Suprapubic skin (tissue), 4 donors: ENCODE data around the gene PRR20G. TPM values are rescaled to one million over a fixed set of nuclear protein-coding genes. Genes with fewer than 3 reads are reported as not detected.

Experiments used
- DNase-seq, 2 donors: peaks; one replicate each; pipeline ENCODE4 v3.0.0-alpha.2; 2019; ENCODE audit warnings: low spot score in 2 of 2
- H3K27ac ChIP-seq: fragments of 200-600 bp; sonication (generic); one replicate; pipeline ENCODE4 v1.5.1; 2019
- H3K27me3 ChIP-seq: fragments of 200-600 bp; sonication (generic); one replicate; pipeline ENCODE4 v1.5.1; 2019
- H3K36me3 ChIP-seq: fragments of 200-600 bp; sonication (generic); one replicate; pipeline ENCODE4 v1.5.1; 2019
- H3K4me1 ChIP-seq: fragments of 200-600 bp; sonication (generic); one replicate; pipeline ENCODE4 v1.5.1; 2019
- H3K4me3 ChIP-seq: fragments of 200-600 bp; sonication (generic); one replicate; pipeline ENCODE4 v1.5.1; 2019; ENCODE audit warnings: mild to moderate bottlenecking
- H3K9me3 ChIP-seq: fragments of 200-600 bp; sonication (generic); one replicate; pipeline ENCODE4 v1.5.1; 2019
- EP300 ChIP-seq: sonication (generic); formaldehyde crosslinking; IDR thresholded peaks from one replicate; pipeline ENCODE4 v1.6.1; 2017; ENCODE audit warnings: antibody characterized with exemption
- POLR2A ChIP-seq, 2 donors: fragments of 450-650 bp; IDR thresholded peaks; one replicate each; pipeline ENCODE4 v1.6.1; 2017; ENCODE audit warnings: antibody characterized with exemption in 2 of 2, mild to moderate bottlenecking in 2 of 2, moderate library complexity in 2 of 2
- POLR2AphosphoS5 ChIP-seq, 3 donors: sonication (generic); formaldehyde crosslinking; IDR thresholded peaks; one replicate each; pipeline ENCODE4 v1.6.1; 2017; ENCODE audit warnings: antibody characterized with exemption in 3 of 3
- WGBS: methylation state at CpG from one replicate; pipeline ENCODE4 v1.1.5; 2018; 5-methylcytosine and 5-hydroxymethylcytosine counted together
- total RNA-seq, 4 donors: library from RNA; depleted of rRNA; stranded (reverse); fragments of >200 nt; gene quantifications; one replicate each; pipeline ENCODE4 v1.1.0, GENCODE V29; 2016
- TF ChIP-seq, protein P1 (sequence below), 2 donors: fragments of 200-600 bp in 1 of 2; fragments of 450-650 bp in 1 of 2; sonication (generic) in 1 of 2; IDR thresholded peaks; one replicate each; pipeline ENCODE4 v1.5.1; 2016 to 2019; ENCODE audit warnings: antibody characterized with exemption in 2 of 2, mild to moderate bottlenecking in 1 of 2, moderate library complexity in 1 of 2

The PRR20G gene
- total RNA-seq, 4 donors from 2014 or later = not detected

DNA sequence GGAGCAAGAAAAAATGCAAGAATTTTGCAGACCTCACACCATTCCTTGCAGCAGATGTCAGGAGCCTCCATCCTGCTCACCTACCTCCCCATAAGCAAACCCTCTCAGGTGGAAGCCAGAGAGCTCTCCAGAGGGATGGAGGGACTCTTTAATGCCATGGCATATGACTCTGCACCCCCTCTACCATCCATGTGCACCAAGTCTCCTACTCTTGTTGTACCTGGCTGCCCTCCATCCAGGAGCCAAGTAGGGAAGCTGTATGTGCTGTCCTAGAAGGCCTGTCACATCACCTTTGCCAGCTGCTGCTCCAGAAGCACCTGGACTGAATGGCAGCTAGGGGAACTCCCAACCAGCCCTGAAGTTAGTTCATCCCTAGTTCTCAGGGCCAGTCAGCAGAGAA is 38.5 kb upstream of the PRR20G start:
- no peak overlapping the region for H3K27ac ChIP-seq
- DNase-seq = no peak
- no peak for TF ChIP-seq POLR2AphosphoS5 (IDR thresholded peaks at IDR 0.05)
- no peak for TF ChIP-seq POLR2A (IDR thresholded peaks at IDR 0.05)
- TF ChIP-seq EP300 = no peak
- TF ChIP-seq, protein P1, sequence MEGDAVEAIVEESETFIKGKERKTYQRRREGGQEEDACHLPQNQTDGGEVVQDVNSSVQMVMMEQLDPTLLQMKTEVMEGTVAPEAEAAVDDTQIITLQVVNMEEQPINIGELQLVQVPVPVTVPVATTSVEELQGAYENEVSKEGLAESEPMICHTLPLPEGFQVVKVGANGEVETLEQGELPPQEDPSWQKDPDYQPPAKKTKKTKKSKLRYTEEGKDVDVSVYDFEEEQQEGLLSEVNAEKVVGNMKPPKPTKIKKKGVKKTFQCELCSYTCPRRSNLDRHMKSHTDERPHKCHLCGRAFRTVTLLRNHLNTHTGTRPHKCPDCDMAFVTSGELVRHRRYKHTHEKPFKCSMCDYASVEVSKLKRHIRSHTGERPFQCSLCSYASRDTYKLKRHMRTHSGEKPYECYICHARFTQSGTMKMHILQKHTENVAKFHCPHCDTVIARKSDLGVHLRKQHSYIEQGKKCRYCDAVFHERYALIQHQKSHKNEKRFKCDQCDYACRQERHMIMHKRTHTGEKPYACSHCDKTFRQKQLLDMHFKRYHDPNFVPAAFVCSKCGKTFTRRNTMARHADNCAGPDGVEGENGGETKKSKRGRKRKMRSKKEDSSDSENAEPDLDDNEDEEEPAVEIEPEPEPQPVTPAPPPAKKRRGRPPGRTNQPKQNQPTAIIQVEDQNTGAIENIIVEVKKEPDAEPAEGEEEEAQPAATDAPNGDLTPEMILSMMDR (IDR thresholded peaks at IDR 0.05) = no peak
- no peaks in the 10 kb centered on the region for H3K36me3 ChIP-seq
- peaks cover 10% of the 10 kb centered on the region for H3K27me3 ChIP-seq
- H3K4me1 ChIP-seq = peaks cover 4% of the 10 kb centered on the region
- no peak overlapping the region for H3K4me3 ChIP-seq
- peaks cover 11% of the 10 kb centered on the region for H3K9me3 ChIP-seq

DNA sequence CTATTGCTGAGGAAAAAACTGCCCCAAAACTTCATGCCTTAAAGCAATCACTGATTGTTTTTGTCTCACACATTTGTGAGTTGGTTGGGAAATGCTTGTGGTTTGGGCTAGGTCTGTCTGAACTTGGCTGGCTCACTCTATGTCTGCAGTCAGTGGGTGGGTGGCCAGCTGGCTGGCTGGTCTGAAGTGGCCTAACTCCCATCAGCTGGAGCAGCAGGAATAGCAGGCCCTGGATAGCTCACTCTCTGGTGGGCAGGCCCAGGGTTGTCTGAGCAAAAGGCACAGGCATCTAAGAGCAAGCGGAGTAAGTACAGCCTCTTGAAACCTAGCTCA is 37.7 kb upstream of the PRR20G start:
- Histone ChIP-seq H3K27me3 (peaks cover 10% of the 10 kb centered on the region), H3K9me3 (peaks cover 5% of the 10 kb centered on the region), H3K4me1 (peaks cover 4% of the 10 kb centered on the region), H3K4me3 (no peak overlapping the region), H3K27ac (no peak overlapping the region), H3K36me3 (no peaks in the 10 kb centered on the region)
- no peak for DNase-seq
- TF ChIP-seq POLR2AphosphoS5 (IDR thresholded peaks at IDR 0.05) = no peak
- TF ChIP-seq, protein P1 (IDR thresholded peaks at IDR 0.05) = no peak
- no peak for TF ChIP-seq EP300
- no peak for TF ChIP-seq POLR2A (IDR thresholded peaks at IDR 0.05)
- WGBS = 78% methylated on average over 1 of the region's 1 CpG

DNA sequence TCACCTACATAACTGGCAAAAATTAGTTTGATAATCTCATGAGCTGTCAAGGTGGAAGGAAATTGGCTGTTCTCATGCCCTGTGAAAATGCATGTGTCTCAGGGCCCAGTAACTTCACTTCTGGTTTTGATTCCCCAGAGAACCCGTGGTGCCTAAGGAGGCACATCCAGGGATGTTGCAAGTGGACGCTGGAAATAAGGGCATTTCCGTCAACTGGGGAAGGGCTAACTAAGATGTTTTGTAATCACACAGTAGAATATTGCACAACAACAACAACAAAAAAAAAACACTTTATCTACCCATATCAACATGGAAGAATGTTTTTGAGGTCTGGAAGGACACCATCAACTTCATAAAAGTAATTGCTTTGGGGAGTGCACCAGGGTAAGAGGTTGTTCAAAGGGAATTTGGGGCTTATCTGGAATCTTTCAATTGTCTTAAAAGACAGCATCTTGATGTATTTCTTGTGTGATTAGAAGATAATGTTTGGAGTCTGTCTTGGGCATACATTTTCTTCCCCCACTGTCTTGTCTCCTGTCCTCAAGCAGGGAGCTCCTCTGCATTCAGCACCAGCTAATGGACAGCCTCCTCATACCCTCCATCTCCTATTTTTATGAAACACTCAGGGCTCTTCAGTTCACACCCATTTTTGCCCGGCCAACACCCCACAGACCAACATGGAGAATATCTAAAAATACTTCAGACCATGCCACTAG is 37.2 kb upstream of the PRR20G start:
- Histone ChIP-seq H3K4me3 (no peak overlapping the region), H3K4me1 (peaks cover 4% of the 10 kb centered on the region), H3K27me3 (peaks cover 10% of the 10 kb centered on the region), H3K9me3 (peaks cover 4% of the 10 kb centered on the region), H3K36me3 (no peaks in the 10 kb centered on the region), H3K27ac (no peak overlapping the region)
- no peak for DNase-seq
- 66% methylated on average over 4 of the region's 4 CpGs for WGBS
- no peak for TF ChIP-seq EP300
- no peak for TF ChIP-seq POLR2A (IDR thresholded peaks at IDR 0.05)
- peak in 1 of 3 donors; percentile 69 for TF ChIP-seq POLR2AphosphoS5 (IDR thresholded peaks at IDR 0.05)

DNA sequence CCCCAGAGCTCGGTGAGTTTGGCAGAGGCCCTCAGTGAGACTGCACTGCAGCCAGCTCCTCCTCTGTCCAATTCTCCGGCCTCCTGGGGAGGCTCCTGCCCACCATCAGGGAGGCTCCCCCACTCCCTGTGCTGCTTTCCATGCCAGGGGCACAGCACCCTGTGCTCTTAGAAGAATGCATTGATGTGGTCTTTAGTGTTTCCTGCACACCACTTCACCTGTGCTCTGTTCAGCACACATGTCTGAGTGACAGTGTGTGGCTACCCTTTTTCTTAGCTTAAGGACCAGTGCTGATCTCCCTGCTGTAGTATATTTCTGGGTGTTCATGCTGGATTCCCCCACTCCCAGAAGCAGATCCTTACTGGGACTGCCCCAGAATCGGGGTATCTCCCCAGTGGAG is 36.2 kb upstream of the PRR20G start:
- H3K4me3 ChIP-seq = no peak overlapping the region
- TF ChIP-seq EP300 (no peak), POLR2AphosphoS5 (IDR thresholded peaks at IDR 0.05) (no peak), POLR2A (IDR thresholded peaks at IDR 0.05) (no peak)
- TF ChIP-seq, protein P1 (IDR thresholded peaks at IDR 0.05) = no peak
- peaks cover 4% of the 10 kb centered on the region for H3K4me1 ChIP-seq
- peaks cover 10% of the 10 kb centered on the region for H3K27me3 ChIP-seq
- DNase-seq = no peak
- 83% methylated on average over 2 of the region's 3 CpGs for WGBS
- H3K27ac ChIP-seq = no peak overlapping the region
- H3K36me3 ChIP-seq = no peaks in the 10 kb centered on the region
- H3K9me3 ChIP-seq = no peaks in the 10 kb centered on the region

DNA sequence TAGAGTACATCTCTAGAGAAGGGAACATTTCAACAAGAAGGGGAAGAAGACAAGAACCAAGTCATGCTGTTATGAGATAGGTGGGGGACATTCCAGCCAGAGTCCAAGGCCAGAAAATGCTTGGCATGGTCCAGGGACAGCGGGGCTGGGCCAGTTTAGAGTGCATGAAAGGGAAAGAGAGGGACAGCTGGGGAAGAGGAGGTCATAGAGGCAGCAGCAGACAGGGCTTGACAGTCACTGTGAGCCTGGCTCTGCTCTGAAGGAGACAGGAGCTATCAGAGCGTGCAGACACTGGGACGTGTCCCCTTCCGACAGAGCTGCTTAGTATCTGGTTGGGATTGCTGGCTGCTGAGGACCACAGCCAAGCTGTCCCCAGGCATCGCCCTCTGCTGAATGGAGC is 35.7 kb upstream of the PRR20G start:
- no peaks in the 10 kb centered on the region for H3K36me3 ChIP-seq
- no peak for TF ChIP-seq POLR2AphosphoS5 (IDR thresholded peaks at IDR 0.05)
- TF ChIP-seq, protein P1 (IDR thresholded peaks at IDR 0.05) = no peak
- no peak for TF ChIP-seq POLR2A (IDR thresholded peaks at IDR 0.05)
- TF ChIP-seq EP300 = no peak
- no peak for DNase-seq
- 87% methylated on average over 4 of the region's 5 CpGs for WGBS
- H3K27me3 ChIP-seq = peaks cover 10% of the 10 kb centered on the region
- H3K4me3 ChIP-seq = no peak overlapping the region
- peaks cover 4% of the 10 kb centered on the region for H3K4me1 ChIP-seq
- no peak overlapping the region for H3K27ac ChIP-seq
- H3K9me3 ChIP-seq = no peaks in the 10 kb centered on the region

DNA sequence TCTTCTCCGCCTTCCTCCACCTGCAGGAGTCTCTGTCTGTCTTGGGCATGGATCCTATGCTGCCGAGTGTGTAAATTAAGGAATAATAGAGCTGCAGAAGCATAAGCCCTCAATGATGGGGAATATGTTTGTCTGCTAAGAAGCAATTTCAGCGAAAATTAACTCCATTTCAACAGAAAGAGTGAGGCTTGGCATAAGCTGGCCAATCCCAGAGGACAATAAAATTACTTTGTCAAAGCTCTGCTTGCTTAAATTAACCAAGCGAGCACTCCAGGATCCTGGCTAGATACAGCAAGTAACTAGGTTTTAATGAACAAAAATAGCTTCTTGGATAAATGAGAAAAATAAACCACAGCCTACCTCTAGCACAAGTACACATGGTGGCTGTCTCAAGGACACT is 33.5 kb upstream of the PRR20G start:
- WGBS = 71% methylated on average over 4 of the region's 4 CpGs
- Histone ChIP-seq H3K9me3 (no peaks in the 10 kb centered on the region), H3K36me3 (no peaks in the 10 kb centered on the region), H3K4me1 (peaks cover 4% of the 10 kb centered on the region), H3K27me3 (peaks cover 4% of the 10 kb centered on the region), H3K27ac (no peak overlapping the region), H3K4me3 (no peak overlapping the region)
- TF ChIP-seq POLR2A (IDR thresholded peaks at IDR 0.05) (no peak), POLR2AphosphoS5 (IDR thresholded peaks at IDR 0.05) (no peak), EP300 (no peak)
- TF ChIP-seq, protein P1 (IDR thresholded peaks at IDR 0.05) = no peak
- DNase-seq = no peak
